Hepatic stellate cell (primary cell): ENCODE results near the gene STAM.
"Not testable (repeated sequence)": the region's sequence is repeated elsewhere in the genome, so short reads cannot be mapped to it uniquely, and the experiment has no call there.

Source experiments
- DNase-seq: peaks from one replicate; pipeline ENCODE4 v3.0.0; 2011; ENCODE audit warnings: low spot score

STAM gene

GRCh38 chr10:17643755-17644484, at the start of gene STAM:
STAM (plus strand) TSS chr10:17644151; CDS start chr10:17644340, 189 bp downstream.
- DNase-seq, result peak; percentile 88

GRCh38 chr10:17597386-17597785, 46.6 kb upstream of the STAM start:
- DNase-seq, result no peak

DNA sequence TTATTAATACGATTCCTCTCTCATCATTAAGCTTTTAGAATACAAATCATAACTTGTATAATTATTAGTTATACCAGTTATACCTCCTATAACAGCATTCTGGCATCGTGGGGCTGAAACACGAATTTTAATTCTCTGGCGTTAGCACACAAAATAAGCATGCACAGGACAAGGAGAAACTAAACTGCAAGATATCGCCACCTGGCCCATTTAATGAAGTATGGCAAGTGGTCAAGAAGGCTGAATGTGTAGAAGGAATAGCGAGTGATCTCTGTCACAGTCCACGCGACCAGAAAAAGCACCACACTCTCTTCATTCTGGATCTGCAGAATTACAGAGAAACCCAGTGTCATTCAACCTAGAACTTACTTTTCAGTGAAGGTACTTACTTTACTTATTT, 44.9 kb upstream of the STAM start:
- DNase-seq, result peak; percentile 26

DNA sequence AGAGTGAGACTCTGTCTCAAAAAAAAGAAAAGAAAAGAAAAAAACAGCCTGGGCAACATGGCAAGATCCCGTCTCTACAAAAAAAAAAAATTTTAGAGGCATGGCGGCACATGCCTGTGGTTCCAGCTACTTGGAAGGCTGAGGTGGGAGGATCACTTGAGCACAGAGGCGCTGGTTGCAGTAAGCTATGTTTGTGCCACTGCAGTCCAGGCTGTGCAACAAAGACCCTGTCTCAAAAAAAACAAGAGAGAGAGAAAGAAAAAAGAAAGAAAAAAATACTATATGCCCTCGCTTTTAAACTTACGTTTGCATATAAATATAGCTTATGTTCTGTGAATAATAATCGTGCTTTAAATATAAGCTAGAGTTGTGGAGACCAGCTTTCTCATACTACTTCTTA, 38.0 kb upstream of the STAM start:
- DNase-seq, result no peak

- no peak for DNase-seq
These were observed 37.4 kb upstream of the STAM start for GRCh38 chr10:17606547-17607040.

DNA sequence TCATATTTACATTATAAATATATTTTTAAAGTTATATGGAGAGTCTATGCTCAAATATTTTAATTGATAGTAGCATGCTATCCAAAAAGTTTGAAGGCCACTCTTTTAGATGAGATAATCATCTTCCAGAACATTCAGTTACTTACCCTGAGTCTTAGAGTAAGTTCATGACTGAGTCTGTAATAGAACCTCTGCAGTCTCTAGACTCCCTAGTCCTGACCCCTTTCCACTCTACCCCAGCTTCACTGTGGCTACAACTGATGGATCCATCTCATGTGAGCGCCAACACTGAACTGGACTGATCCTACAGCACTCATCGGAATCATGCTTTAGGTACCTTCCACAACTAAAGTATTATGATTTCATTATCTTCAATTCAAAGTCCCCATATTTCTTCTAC, 36.9 kb upstream of the STAM start:
- no peak for DNase-seq

DNA sequence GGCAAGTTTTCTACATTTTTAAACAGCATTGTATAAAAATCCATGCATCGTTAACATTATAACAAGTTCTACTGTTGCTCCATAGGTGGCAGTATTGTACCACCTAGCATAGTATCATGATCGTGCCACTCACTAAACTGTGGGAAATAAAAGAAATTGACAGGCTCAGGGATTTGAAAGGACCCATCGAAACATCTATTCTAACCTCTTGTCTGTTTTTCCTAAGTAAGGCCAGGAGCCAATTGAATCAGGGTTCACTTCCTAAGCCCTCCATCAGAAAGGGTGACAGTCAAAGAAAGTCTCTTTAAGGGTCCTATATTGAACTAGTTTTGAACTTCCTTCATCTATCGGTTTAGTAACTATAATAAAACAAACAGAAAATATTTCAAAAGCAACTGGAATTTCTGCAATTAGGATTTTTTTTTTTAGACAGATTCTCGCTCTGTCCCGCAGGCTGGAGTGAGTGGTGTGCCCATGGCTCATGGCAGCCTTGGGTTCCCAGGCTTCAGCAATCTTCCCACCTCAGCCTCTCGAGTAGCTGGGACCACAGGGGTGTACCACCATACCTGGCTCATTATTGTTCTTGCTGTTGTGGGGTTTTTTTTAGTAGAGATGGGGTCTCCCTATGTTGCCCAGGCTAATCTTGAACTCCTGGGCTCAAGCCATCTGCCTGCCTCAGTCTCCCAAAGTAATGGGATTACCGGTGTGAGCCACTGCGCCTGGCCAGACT, 36.2 kb upstream of the STAM start:
- peak; percentile 46 for DNase-seq

- no peak for DNase-seq
These were observed 34.4 kb upstream of the STAM start for GRCh38 chr10:17609523-17610079.

GRCh38 chr10:17616403-17617030, 27.4 kb upstream of the STAM start:
- peak; percentile 75 for DNase-seq

GRCh38 chr10:17617031-17617911, 26.7 kb upstream of the STAM start, which contains the start of gene HACD1:
HACD1 (minus strand) TSS chr10:17617374; CDS start chr10:17617339, 35 bp downstream.
- peak; percentile 76 for DNase-seq

DNA sequence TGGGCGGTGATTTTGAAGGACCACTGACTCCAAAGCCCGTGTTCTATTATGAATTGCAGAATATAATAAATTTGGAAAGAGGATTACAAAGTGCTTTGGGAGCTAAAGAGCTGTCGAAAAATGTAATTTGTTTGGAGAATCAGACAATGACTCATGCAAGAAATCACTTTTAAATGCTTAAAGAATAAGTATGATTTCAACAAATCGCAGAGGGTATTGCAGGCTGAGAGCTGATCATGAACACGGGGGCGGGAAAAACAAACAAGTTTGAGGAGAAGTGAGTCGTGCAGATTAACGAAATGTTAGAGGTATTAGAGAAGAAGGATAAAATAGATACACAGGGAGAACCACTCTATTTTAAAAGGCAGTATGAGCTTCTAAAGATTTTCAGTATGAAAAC, 21.9 kb upstream of the STAM start:
- no peak for DNase-seq

- DNase-seq, result no peak
These were observed 19.0 kb upstream of the STAM start for GRCh38 chr10:17624996-17625395.

DNA sequence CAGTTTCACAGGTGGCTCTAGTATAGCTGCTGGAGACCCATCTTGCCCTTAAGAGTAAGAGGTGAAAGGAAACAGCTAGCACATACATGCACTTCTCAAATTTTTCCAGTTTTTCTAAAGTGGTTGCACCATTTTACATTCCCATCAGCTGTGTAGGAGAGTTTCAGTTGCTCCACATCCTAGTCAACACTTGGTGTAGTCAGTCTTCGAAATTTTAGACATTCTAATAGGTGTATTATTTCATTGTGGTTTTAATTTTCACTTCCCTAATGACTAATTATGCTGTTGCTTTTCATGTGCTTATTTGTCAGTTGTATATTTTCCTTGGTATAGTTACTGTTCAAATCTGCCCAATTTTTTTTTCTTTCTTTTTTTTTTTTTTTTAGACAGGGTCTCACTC, 17.3 kb upstream of the STAM start:
- DNase-seq, result no peak

GRCh38 chr10:17632590-17632989, 11.4 kb upstream of the STAM start:
- not testable (repeated sequence) for DNase-seq

DNA sequence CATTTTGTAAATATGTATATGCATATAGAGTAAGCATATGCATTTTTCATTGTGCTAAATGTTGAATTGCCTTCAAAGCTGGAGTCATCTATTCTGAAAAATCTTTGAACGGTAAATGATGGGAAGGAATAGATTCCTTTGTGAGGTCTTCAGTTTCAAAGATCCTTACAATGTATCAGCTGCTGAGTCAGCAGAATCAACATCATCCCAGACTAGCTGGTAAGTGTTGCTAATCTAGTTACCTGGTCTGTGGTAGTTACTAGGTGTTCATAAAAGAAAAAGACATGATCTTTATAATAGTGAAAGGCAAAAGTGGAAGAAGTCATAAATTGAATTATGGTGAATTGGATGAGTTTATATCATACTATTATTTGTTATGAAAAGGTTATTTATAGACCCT, 10.6 kb upstream of the STAM start:
- no peak for DNase-seq

DNA sequence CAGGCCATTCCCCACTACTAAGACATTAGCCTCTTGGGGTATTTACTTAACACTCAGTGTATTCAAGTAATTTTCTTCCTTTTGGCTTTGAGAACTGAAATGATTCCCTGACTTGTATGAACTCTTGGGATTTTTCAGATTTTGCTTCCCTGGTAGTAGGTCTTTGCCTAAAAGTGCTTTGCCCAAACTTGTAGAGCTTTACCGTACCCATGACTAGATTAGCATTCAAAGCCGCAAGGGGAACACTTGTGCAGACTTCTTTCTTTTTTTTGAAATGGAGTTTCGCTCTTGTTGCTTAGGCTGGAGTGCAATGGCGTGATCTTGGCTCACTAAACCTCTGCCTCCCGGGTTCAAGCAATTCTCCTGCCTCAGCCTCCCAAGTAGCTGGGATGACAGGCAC, 6.1 kb upstream of the STAM start:
- no peak for DNase-seq

DNA sequence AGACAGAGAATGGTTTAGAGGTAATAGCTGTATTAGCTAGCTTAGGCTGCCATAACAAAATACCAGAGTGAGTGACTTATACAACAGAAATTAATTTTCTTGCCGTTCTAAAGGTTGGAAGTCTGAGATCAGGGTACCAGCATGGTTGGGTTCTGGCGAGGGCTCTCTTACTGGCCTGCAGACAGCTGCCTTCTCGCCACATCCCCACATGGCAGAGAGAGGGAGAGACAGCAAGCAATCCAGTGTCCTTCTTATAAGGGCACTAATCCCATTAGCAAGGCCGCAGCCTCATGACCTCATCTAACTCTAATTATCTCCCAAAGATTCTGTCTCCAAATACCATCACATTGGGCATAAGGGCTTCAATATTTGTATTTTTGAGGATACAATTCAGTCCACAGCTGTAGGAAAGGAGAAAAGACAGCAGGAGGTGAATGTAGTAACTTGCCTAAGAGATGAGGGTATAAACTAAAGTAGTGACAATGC, 3.6 kb upstream of the STAM start:
- no peak for DNase-seq

GRCh38 chr10:17643339-17643754, 604 bp upstream of the STAM start:
- DNase-seq, result peak; percentile 75

DNA sequence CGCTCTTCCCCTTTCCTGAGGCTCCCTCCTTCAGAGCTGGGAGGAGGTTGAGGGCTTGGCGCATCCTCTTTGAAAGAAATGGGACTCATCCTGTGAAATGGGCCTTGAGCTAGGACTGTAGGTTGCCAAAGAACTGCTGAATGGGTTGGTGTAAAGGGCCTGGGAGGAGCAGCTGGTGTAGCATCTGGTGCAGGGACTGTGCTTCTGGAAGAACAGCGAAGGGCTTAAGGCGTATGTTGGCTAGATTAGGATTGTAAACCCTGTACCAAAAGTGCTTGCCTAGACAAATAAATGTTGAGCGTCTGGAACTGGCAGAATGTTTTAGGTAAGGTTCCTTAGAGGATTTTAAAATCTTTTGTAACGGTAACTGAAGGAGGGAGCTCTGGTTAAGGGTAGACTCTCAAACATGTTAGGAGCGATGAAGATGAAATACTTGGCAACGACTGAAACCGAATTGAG, 563 bp downstream of the STAM start:
- DNase-seq, result peak; percentile 26

DNA sequence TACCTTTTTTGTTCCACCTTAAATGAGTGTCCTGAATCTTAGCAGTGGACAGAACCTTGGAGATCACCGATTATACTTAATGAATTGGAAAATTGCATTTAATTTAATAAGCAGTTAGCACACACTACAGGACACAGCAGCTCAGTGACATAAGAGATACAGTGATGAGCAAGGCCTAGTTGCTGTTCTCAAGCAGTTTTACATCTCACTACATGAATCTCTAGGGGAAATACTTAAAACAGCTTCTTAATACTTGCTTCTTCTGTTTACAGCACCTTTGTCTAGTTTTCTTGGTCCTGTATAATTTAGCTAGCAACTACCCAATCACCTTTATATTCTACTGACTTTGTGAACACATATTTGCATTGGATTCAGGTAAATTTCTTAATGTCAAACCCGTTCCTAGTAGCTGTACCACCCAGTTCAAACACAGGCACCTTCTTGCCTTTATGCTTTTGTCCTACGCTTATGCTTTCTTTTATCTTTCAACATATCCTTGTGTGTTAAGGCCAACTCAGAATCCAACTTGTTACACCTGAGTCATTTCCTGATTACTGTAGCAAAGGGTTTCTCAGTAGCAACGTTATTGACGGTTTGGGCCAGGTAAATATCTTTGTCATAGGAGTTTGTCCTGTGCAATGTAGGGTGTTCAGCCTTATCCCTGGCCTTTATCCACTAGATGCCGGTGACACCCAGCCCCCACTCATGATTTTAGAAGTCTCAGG, 1.8 kb downstream of the STAM start:
- DNase-seq, result no peak

DNA sequence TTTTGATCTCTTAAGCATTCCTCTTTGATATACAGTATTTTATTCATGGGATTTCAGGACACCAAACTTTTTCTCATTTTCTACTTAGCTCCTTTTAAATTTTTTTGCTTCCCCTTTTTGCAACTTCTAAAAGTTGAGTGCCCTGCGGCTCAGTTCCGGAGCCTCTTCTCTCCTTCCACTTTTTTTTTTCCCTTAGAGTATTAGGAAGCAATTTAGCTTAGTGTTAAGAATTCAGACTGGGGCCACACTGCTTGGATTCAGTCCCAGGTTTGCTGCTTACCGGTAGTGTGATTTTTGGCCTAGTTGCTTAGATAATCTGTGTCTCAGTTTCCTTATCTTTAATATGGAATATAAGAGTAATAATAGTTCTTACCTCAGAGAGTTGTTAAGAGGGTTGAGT, 3.4 kb downstream of the STAM start:
- no peak for DNase-seq
